GM18907 (cell line): ENCODE data around the gene TLE4.
A peak's percentile ranks its signal among the peaks of the same experiment; 100 is the strongest.
"Not testable (repeated sequence)": the region's sequence is repeated elsewhere in the genome, so short reads cannot be mapped to it uniquely, and the experiment has no call there.

Experiments
- ATAC-seq: cut with Tn5 transposase; IDR thresholded peaks from one replicate; pipeline ENCODE4 v1.9.1; 2021; ENCODE audit warnings: mild to moderate bottlenecking, moderate library complexity; ENCODE audit not compliant: unreplicated experiment

Gene TLE4

DNA sequence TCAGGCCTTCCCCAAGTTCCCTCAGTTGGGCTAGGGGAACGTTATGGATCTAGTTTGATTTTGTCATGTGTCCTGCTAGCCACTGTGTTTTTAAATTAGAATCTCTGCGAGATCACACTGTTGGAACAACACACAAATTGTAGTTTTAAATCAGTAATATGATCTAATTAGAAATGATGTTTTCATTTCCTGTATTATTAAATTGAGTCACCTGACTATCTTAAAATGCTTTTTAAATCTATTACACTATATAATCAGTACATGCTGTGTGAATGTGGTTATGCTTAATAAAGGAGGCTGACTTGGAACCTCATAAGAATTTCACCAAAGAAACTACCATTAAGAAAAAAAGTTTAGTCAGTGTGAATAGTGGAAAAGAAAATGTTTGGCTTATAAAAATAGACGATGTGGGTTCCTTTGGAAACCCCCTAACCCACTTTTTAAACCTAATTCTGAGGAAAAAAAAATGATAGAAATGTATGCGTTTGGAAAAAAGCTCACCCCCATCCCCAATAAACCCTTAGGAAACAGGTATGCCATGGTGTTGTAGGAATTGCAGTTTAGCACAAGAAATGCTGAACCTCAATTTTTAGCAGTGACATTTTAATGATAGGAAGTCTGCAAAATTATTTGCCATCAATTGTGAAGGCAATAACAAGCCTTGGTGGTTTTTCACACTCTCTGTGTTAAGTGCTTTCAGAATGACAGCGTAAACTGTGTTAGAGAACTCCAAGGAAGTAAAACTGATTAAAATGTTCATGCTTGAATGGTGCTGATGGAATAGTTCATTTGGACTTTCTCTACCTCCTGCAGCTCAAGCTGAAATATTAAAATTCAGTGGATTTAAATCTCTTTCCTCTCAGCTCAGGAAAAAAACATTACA, 59.0 kb downstream of the TLE4 start:
- ATAC-seq: peak; percentile 65

DNA sequence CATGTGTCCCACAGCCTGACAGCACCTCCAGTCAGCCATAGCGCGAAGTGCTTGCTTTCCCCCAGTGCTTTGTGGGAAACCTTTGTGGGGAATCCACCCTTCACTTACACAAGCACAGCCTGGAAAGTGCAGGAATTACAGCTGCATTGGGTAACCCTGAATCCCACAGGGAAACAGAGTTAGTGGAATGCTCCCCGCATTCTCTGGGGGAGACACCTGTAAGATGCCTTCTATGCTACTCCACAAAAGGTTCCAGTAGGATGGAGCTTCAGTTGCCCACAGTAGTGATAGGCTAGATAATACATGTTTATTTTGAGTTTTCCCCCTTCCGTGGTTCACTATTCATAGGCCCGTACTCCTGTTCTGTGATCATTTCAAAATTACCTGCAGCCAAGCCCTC, 60.3 kb downstream of the TLE4 start:
- ATAC-seq: no peak

DNA sequence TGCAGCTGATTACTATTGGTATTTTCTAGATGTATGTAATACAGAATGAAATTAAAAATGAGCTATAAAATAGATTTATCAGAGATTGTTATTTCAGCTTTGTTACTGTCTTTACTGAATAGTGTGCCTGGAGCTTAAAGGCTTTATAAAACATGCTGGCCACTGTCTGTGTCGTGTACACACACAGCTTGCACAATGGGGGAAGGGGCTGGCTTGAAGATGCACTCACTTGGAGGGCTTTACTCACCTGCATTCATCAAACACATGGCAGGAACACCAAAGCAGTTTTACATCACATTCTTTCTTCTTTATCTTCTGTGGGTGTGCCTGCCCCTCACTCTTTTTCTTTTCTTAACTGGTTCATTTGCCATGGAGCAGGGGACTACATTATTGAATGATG, 60.9 kb downstream of the TLE4 start:
- no peak for ATAC-seq

DNA sequence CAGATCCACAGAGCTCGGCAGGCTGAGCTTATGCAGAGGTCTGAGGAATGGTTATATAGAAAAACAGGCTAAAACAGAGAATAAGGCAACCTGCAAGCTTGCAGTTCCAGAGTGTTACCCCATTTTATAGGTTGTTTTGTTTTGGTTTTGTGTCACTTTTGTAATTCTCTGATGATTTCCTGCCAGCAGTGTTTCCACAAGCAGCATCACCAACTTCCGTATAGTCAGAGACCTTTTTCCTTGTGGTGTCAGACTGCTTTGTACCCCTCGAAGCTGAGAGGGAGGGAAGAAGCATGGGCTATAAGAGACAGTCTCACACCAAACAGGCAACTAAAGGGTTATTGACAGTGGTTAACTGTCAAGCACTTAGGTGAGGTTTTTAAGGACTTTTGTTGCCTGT, 61.8 kb downstream of the TLE4 start:
- no peak for ATAC-seq

DNA sequence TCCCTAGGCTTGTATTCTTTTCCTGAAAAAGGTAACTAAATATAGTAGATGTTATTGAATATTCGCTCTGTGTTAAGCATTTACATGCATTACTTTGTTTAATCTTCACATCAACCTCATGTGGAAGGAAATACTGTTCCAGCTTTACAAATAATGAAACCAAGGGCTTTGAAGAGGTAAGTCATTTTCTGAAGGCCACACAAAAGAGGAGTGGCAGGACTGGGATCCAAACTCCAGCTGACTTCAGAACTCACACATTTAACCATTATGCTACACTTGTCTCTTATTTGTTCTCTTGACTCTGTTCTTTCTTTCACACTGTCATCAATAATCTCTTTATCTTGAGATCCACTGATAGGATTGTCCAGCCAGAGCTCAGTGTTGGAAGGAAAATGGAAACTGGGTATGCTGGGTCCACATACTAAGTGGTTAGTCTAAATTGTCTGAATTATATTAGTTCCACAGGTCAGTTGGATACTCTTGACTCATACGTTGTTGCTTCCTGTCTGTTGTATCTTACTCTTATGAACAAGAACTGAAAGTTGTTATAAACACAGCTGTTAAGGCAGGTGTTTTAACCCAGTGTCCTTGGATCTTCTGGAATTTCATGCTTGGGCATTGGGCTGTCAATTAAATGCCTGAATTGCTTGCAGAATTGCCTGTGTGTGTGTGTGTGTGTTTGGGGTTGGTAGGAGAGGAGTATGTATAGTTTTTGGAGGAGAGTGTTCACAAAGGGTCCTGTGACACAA, 65.6 kb downstream of the TLE4 start:
- ATAC-seq: no peak

DNA sequence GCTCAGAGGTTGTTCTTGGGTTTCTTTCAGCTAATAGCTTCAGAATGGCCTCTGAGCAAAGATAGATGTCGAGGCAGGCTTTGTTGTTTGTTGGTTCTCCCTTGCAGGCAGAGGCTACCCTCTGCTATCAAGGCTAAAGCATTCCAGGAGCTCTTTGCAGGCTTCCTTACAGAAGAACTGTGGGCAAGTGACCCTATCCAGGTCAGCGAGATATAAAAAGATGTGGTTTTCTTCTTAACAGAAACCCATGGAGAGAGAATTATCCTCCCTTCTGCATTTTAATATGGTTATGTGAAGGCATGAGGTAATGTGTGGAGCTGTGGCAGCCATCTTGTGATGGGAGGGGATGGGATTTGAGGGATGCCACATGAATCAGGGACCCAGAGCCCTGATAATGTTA, 67.0 kb downstream of the TLE4 start:
- no peak for ATAC-seq

DNA sequence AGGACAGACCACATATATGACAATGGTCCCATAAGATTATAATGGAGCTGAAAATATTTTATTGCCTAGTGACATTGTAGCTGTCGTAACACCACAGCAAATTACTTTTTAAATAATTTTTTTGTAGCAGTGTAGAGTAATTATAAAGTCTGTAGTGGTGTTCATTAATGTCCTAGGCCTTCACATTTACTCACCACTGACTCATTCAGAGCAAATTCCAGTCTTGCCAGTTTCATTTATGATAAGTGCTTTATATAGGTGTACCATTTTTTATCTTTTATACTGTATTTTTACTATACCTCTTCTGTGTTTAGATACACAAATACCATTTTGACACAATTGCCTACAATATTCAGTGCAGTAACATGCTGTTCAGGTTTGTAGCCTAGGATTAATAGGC, 67.6 kb downstream of the TLE4 start:
- no peak for ATAC-seq

DNA sequence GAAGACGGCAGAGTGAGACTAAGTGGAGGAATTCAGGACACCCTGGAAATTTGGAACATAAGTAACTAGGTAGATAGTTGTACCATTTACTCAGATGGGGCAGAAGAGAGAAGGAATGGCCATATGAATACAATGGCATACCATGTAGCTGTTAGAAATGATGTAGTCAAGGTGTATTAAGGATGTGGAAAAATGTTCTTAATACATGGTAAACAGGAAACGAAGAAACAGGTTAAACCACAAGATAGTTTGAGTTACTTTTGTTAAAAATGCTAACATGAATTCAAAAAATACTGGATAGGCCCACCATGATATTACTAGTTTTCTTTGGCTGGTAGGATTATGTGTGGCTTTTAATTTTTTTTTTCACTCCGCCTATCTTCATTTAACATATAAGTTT, 68.3 kb downstream of the TLE4 start:
- not testable (repeated sequence) for ATAC-seq

DNA sequence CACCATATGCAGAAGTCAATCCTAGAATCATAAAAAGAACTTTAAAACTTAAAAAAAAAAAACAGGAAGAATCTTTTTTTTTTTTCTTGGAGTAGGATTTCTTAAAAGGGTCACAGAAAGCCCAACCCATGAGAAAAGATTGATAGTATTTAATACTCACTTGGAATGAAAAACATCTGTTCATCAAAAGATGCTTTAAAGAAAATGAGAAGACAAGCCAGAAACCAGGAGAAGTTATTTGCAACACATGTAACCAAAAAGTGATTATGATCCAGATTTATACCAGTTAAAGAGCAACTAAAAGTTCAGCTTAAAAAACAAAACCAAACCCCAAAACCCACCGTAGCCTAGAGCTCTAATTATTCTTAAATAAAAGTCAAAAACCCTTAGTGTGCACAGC, 69.3 kb downstream of the TLE4 start:
- no peak for ATAC-seq

DNA sequence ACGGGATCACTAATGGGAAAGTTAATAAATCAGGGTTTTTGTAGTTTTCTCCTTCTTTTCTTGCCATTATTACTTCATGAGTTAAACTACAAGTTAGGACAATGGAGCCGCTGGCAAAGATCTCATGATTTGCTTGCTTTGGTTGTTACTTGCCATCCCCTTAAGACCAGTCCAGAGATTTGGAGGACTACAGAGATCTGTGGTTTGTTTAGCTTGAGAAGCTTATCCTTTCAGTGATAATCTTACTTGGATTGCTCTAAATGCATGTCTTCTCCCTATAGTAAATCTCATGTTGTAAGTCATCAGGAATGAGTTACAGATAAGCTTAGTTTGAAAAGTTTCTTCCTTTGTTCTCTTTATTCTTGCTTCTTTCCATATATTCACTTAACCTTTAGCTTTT, 70.9 kb downstream of the TLE4 start:
- ATAC-seq: no peak

DNA sequence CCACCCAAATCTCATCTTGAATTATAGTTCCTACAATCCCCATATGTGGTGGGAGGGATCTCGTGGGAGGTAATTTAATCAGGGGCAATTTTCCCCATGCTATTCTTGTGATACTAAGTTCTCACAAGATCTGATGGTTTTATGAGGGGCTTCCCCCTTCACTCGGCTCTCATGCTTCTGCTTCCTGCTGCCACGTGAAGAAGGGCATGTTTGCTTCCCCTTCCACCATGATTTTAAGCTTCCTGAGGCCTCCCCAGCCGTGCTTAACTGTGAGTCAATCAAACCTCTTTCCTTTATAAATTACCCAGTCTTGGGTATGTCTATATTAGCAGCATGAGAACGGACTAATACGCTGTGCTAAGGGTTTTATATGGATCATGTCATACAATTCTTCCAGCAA, 72.3 kb downstream of the TLE4 start:
- ATAC-seq: no peak

DNA sequence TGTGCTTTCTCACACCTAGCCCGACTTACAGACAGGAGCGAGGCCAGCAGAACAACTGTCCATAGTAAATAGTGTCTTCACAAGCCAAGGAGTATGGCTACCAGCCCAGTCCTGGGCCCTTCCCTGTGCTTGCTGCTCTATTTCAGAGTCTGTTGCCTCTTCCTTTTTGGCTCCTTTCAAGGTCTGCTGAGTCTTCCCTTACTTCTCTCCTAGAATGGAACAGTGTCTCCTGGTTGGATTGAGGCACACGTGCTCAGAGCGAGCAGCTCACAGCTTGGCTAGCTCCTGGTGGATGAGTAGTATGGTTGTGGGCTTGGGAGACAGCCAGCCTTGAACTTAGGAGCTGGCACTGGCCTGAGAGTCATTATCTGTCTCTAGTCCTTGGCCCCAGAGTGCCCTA, 72.8 kb downstream of the TLE4 start:
- ATAC-seq: no peak

DNA sequence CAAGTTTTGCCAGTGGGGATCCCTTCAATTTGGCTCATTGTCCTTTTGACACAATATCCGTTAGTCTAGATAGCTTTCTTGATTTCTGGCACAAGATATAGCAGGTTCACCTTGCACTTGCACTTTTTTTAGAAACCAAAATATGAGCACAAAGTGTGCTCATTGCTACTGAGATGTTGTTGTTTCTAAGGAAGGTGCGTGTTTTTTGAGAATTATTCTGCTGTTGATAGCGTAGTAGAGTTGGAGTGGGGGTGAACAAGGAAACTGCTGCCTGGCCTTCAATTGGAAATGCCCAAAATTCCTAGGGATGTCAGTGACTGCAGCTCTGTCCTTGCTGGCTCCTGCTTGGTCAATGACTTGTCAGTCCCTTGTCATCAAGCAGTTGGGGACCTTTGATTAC, 73.3 kb downstream of the TLE4 start:
- ATAC-seq: no peak

DNA sequence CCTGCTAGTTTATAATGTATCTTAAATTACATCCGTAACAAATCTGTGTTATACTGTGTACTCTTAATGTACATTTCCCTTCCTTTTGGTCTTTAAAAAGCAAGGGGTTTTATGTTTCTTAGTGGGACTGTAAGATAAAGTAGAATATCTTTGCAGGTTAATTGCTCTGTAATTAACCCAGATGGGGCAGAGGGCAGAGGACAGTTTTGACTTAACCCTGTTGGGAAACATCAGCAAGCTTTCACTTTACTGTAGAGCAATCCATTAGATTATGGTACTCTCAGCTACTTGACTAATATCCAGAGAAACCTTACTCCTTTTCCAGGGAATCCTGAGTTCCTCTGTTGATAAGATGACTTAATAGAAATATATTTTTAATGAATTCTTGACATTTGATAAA, 74.3 kb downstream of the TLE4 start:
- ATAC-seq: no peak

DNA sequence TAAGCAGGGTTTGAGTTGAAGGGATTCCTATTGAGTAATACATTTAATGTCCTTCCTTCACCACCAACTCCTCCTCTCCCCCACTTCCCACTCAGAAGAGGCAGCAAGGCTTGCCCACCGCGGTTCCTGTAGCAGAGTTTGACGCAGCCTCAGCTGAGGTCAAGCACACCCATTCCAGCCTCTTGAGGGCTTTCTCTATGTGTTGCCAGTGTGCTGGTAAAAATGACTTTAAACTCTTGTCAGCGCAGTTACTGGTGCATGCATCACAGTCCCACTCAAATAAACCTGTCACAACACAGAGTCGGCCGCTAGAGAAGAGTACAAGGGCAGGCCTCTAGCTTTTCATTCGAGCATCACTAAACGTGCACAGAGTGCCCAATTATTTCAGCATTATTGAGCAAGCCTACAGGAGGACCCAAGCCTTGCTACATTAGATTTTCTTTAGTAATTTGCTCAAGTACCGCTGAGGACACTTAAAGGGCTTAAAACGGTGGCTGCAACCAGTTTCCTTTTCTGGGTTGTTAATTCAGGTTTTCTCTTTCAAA, 79.6 kb downstream of the TLE4 start:
- no peak for ATAC-seq

DNA sequence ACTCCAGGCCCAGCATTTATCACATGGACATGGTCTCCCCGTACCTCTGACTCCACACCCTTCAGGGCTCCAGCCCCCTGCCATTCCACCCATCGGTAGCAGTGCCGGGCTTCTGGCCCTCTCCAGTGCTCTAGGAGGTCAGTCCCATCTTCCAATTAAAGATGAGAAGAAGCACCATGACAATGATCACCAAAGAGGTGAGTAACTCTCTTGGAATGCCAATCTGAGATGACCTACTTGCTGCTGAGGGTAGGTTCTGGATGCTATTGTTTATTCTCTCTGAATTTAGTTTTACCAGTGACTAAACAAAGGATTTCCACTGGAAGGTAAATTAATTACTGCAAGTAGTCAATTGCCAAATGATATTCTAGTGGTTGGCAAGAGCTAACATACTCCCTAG, 80.8 kb downstream of the TLE4 start:
- ATAC-seq: no peak

DNA sequence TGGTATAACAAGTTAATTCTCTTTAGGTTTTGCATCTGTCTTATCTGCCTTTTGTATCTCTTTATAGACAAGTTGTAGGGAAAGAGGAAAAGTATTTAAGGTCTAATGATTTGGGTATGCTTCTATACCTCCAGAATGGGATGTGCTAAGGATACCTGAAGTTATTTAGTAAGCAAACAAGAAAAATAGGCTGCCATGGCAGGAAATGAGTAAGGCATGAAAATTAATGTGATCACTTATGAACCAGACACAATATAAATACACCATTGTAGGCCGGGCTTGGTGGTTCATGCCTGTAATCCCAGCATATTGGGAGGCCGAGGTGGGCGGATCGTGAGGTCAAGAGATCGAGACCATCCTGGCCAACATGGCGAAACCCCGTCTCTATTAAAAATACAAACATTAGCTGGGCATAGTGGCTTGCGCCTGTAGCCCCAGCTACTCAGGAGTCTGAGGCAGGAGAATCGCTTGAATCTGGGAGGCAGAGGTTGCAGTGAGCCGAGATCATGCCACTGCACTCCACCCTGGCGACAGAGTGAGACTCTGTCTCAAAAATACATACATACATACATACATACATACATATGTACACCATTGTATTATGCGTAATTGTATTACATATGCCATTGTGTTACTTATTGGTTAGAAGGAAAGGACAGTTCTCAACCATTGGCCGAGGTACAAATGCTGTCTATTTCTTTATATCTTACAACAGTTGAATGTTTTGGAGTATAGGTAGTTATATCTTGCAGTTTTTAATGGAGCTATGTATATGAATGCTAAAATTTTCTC, 83.0 kb downstream of the TLE4 start:
- not testable (repeated sequence) for ATAC-seq

DNA sequence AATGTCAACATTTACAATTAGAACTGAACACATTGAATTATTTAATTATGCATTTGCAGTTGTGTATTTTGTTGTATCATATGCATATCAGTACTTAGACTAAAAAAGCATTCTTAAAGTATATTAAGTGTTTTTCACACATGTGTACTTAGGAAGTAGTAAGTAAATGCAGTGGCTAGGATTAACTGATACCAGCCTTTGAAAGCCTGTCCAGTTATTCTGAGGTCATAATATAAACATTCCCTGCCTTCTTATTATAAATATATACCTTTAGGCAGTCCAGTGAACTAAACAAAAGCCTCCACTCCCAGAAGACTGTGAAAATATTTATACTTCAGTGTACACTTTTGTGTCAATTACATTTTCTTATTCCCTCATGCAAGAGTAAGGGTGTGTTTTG, 83.8 kb downstream of the TLE4 start:
- ATAC-seq: no peak

DNA sequence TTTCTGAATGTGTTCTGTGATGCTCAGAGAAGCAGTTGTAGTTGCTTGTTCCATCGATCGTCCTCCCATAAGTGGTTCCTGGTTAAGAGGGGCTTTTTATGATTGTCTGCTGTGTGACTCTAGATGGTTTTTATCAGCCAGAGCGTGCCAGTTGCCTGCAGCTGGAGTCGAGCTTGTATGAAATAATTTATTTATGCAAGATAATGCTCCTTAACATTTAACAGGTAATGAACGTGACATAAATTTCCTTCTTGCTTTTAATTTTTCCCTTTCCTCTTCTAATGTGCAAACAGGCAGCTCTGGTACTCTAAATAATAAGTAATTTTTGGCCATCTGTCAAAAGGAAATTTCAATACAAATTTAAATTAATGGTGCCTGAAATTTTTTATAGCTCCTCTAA, 84.4 kb downstream of the TLE4 start:
- no peak for ATAC-seq

DNA sequence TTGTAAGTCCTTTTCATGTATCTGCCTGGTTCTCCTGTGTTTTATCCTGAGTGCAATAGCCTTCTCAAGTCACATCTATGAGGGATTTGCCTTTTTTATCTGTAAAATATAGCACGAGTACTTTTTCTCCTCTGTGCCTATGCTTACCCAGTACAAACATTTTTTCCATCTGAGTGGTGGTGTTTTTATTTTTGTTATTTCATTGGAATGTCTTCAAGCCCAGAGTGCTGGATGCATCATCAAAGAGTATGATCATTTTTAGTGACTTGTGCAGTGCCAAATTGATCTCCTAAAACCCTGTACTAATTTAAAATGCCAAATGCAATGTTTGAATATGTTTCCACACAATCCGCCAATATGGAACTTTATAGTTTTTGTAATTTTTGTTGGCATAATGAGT, 86.1 kb downstream of the TLE4 start:
- ATAC-seq: no peak

DNA sequence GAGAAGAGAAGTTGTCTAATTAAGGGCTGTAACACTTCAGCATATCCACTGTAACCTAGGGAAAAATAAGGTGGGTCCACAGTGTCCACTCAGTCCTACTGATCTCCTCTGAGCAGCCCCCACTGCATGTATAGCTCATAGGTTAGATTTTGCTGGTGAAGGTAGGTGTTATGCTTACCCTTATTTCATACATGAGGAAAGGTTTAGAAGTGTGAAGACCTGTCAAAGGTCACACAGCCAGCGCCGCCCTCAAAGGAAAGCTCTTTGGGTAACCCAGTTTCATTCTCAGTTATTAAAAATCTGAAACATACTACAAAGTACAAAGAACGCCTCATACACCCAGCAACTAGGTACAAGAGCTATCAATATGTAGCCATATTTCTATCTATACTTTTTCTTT, 87.2 kb downstream of the TLE4 start:
- ATAC-seq: no peak
